Raji (cell line): ENCODE measurements around the gene PROSER2.

Experiments
- POLR2A ChIP-seq: IDR thresholded peaks from 2 replicates; pipeline ENCODE4 v1.6.1; 2011; ENCODE audit warnings: low read depth, low read length, control low read depth; ENCODE audit not compliant: insufficient read depth

PROSER2 gene

GRCh38 chr10:11822809-11823121, 391 bp upstream of the PROSER2 start:
- TF ChIP-seq POLR2A: no peak

GRCh38 chr10:11823989-11824346, 812 bp downstream of the PROSER2 start:
- no peak for TF ChIP-seq POLR2A

GRCh38 chr10:11824376-11824775, 1.2 kb downstream of the PROSER2 start:
- TF ChIP-seq POLR2A: no peak

GRCh38 chr10:11824825-11825224, 1.7 kb downstream of the PROSER2 start:
- TF ChIP-seq POLR2A: no peak

- no peak for TF ChIP-seq POLR2A
Measured at GRCh38 chr10:11825796-11826414, 2.7 kb downstream of the PROSER2 start.

GRCh38 chr10:11827006-11827405, 3.9 kb downstream of the PROSER2 start:
- no peak for TF ChIP-seq POLR2A

- TF ChIP-seq POLR2A: no peak
Measured at GRCh38 chr10:11827414-11827813, 4.3 kb downstream of the PROSER2 start.

GRCh38 chr10:11828682-11829284, 5.6 kb downstream of the PROSER2 start:
- no peak for TF ChIP-seq POLR2A

- no peak for TF ChIP-seq POLR2A
Measured at GRCh38 chr10:11830836-11831519, 7.8 kb downstream of the PROSER2 start.

- TF ChIP-seq POLR2A: no peak
Measured at GRCh38 chr10:11831520-11831951, 8.4 kb downstream of the PROSER2 start.

- no peak for TF ChIP-seq POLR2A
Measured at GRCh38 chr10:11832042-11832441, 8.9 kb downstream of the PROSER2 start.

GRCh38 chr10:11835061-11835460, 11.9 kb downstream of the PROSER2 start:
- TF ChIP-seq POLR2A: no peak

- TF ChIP-seq POLR2A: no peak
Measured at GRCh38 chr10:11835704-11836103, 12.5 kb downstream of the PROSER2 start.

- no peak for TF ChIP-seq POLR2A
Measured at GRCh38 chr10:11837372-11838161, 14.4 kb downstream of the PROSER2 start.

- no peak for TF ChIP-seq POLR2A
Measured at GRCh38 chr10:11838298-11838852, 15.2 kb downstream of the PROSER2 start.
